Keratinocyte (primary cell): ENCODE measurements around the gene ACSS1. TPM values are rescaled to one million over a fixed set of nuclear protein-coding genes. Genes with fewer than 3 reads are reported as not detected.

Experiments used
- DNase-seq: peaks from one replicate; pipeline ENCODE4 v3.0.0-alpha.2; 2011; ENCODE audit warnings: low read depth, missing footprints, low spot score
- FAIRE-seq: peaks from 2 replicates; lab custom pipeline; 2011; peaks lifted over from hg19 to GRCh38; lab: Jason Lieb, UNC
- H2AFZ ChIP-seq: 2 replicates; pipeline ENCODE4 v1.6.0; 2012; ENCODE audit warnings: low read length, control low read depth, inconsistent platforms; ENCODE audit not compliant: control insufficient read depth
- H3K27ac ChIP-seq: 2 replicates; pipeline ENCODE4 v1.5.1; 2011; ENCODE audit warnings: low read length; ENCODE audit not compliant: control insufficient read depth, insufficient read depth
- H3K27me3 ChIP-seq: 3 replicates; pipeline ENCODE4 v1.6.0; 2011; ENCODE audit warnings: low read length; ENCODE audit not compliant: control insufficient read depth, insufficient read depth; ENCODE audit errors: extremely low read depth
- H3K36me3 ChIP-seq, 2 experiments: 2 replicates in 1 of 2; 3 replicates in 1 of 2; pipeline ENCODE4 v1.5.1; 2011; ENCODE audit warnings: low read length in 2 of 2, mild to moderate bottlenecking in 1 of 2; ENCODE audit not compliant: control insufficient read depth in 2 of 2, insufficient read depth in 2 of 2; ENCODE audit errors: extremely low read depth in 1 of 2
- H3K4me1 ChIP-seq: 3 replicates; pipeline ENCODE4 v1.5.1; 2011; ENCODE audit warnings: low read length; ENCODE audit not compliant: control insufficient read depth, insufficient read depth; ENCODE audit errors: extremely low read depth
- H3K4me2 ChIP-seq: 3 replicates; pipeline ENCODE4 v1.6.0; 2011; ENCODE audit warnings: low read depth, low read length; ENCODE audit not compliant: control insufficient read depth, insufficient read depth; ENCODE audit errors: extremely low read depth
- H3K4me3 ChIP-seq, 3 experiments: fragments of 200-600 bp in 1 of 3; sonication (generic) in 1 of 3; 2 replicates in 2 of 3; 3 replicates in 1 of 3; pipeline ENCODE4 v1.5.1; 2011 to 2016; ENCODE audit warnings: low read length in 3 of 3, mild to moderate bottlenecking in 3 of 3, control low read depth in 2 of 3, inconsistent platforms in 1 of 3, low read depth in 1 of 3, mixed read lengths in 1 of 3, mixed run types in 1 of 3, moderate library complexity in 1 of 3; ENCODE audit not compliant: control insufficient read depth in 2 of 3, insufficient read depth in 2 of 3; ENCODE audit errors: extremely low read depth in 1 of 3
- H3K79me2 ChIP-seq: 2 replicates; pipeline ENCODE4 v1.6.0; 2012; ENCODE audit warnings: low read length; ENCODE audit not compliant: control insufficient read depth, insufficient read depth
- H3K9ac ChIP-seq: 3 replicates; pipeline ENCODE4 v1.6.0; 2011; ENCODE audit warnings: low read length; ENCODE audit not compliant: control insufficient read depth, insufficient read depth; ENCODE audit errors: extremely low read depth
- H3K9me1 ChIP-seq: 3 replicates; pipeline ENCODE4 v1.6.0; 2011; ENCODE audit warnings: low read length; ENCODE audit not compliant: control insufficient read depth, insufficient read depth; ENCODE audit errors: extremely low read depth
- H3K9me3 ChIP-seq: 2 replicates; pipeline ENCODE4 v1.5.1; 2012; ENCODE audit warnings: low read depth, low read length; ENCODE audit not compliant: control insufficient read depth
- H4K20me1 ChIP-seq: 3 replicates; pipeline ENCODE4 v1.6.0; 2011; ENCODE audit warnings: low read length; ENCODE audit not compliant: control insufficient read depth, insufficient read depth; ENCODE audit errors: extremely low read depth
- EZH2 ChIP-seq: IDR thresholded peaks from one replicate; pipeline ENCODE4 v1.6.1; 2012; ENCODE audit warnings: inconsistent platforms, mild to moderate bottlenecking, low read length, moderate library complexity
- dilution Hi-C: fragments of 300-500 bp; cut with MboI; formaldehyde crosslinking; loops from one replicate; pipeline ENCODE4 v1.7.0; 2020; ENCODE audit warnings: low sequenced_read_pairs; ENCODE audit not compliant: extremely low pct_ligation_motif_present
- polyA plus RNA-seq, 5 experiments: library from polyadenylated mRNA; depleted of rRNA in 3 of 5; stranded (reverse) in 3 of 5; stranded (forward) in 1 of 5; unstranded in 1 of 5; fragments of >200 nt; gene quantifications; 1 replicate in 1 of 5; 2 replicates in 3 of 5; 3 replicates in 1 of 5; pipeline versions ENCODE4 v1.2.1 to v1.2.3, GENCODE V29; 2011 to 2012; ENCODE audit warnings: missing spikeins in 2 of 5, low read depth in 1 of 5, low replicate concordance in 1 of 5
- TF ChIP-seq, protein P1 (sequence below), 3 experiments: IDR thresholded peaks in 1 of 3; conservative IDR thresholded peaks in 1 of 3; optimal IDR thresholded peaks in 1 of 3; 2 replicates in 2 of 3; 3 replicates in 1 of 3; pipeline versions ENCODE3 to v1.5.1; 2011; ENCODE audit warnings: low read length in 3 of 3, mild to moderate bottlenecking in 3 of 3, moderate library complexity in 2 of 3, control low read depth in 1 of 3, inconsistent platforms in 1 of 3; ENCODE audit not compliant: insufficient read depth in 2 of 3; ENCODE audit errors: extremely low read depth in 1 of 3

Gene ACSS1
- polyA plus RNA-seq, 1 donor (not counting 4 experiments of a cell fraction or from before 2014, with no cell fraction given) = 1.5 TPM

DNA sequence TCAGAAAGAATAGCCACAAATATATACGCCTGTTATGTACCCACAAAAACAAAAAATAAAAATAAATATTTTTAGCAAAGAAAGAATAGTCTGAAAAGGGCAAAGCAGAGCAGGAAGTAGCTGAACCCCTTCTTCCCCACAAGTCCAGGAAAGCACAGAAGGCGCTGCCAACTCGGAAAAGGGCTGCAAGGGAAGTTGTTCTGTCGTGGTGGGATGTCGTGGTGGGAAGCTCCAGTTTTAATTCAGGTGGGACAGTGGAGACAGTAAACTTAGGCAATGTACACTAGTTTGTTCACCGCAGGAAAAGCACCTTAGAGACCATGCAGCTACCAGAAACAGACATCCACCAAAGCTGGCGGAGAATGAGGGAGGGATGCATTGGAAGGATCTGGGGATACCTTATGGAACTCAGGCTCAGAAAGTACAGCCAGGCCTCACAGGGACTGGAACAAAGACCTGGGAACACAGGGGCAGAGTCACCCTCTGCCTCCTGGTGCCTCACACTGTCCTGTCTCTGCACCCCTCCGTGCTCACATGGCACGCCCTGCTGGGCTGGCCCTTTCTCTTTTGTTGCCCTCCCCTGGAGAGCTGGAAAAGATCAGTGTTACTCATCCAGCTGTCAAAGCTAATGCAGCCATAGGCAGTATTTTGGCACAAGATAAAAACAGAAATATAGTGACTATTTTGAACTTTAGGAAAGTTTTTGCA, 62.0 kb downstream of the ACSS1 start:
- Histone ChIP-seq H3K4me2 (no peak overlapping the region), H3K36me3 (no peaks in the 10 kb centered on the region), H3K4me3 (no peak overlapping the region), H3K9ac (no peak overlapping the region), H3K4me1 (peaks cover 39% of the 10 kb centered on the region), H3K27ac (no peak overlapping the region), H4K20me1 (no peaks in the 10 kb centered on the region), H3K9me3 (no peaks in the 10 kb centered on the region), H3K79me2 (peaks cover 8% of the 10 kb centered on the region), H3K9me1 (no peaks in the 10 kb centered on the region), H3K27me3 (peaks cover 7% of the 10 kb centered on the region), H2AFZ (no peak overlapping the region)
- FAIRE-seq = no peak
- dilution Hi-C loops = no loop called here
- TF ChIP-seq, protein P1, sequence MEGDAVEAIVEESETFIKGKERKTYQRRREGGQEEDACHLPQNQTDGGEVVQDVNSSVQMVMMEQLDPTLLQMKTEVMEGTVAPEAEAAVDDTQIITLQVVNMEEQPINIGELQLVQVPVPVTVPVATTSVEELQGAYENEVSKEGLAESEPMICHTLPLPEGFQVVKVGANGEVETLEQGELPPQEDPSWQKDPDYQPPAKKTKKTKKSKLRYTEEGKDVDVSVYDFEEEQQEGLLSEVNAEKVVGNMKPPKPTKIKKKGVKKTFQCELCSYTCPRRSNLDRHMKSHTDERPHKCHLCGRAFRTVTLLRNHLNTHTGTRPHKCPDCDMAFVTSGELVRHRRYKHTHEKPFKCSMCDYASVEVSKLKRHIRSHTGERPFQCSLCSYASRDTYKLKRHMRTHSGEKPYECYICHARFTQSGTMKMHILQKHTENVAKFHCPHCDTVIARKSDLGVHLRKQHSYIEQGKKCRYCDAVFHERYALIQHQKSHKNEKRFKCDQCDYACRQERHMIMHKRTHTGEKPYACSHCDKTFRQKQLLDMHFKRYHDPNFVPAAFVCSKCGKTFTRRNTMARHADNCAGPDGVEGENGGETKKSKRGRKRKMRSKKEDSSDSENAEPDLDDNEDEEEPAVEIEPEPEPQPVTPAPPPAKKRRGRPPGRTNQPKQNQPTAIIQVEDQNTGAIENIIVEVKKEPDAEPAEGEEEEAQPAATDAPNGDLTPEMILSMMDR (optimal IDR thresholded peaks at IDR 0.05 in 1 of 3, IDR thresholded peaks at IDR 0.05 in 1 of 3, conservative IDR thresholded peaks at IDR 0.05 in 1 of 3; ENCODE audit: extremely low read depth in 1 of 3, insufficient read depth in 2 of 3, low read length in 3 of 3) = no peak
- TF ChIP-seq EZH2 = no peak
- DNase-seq = no peak

DNA sequence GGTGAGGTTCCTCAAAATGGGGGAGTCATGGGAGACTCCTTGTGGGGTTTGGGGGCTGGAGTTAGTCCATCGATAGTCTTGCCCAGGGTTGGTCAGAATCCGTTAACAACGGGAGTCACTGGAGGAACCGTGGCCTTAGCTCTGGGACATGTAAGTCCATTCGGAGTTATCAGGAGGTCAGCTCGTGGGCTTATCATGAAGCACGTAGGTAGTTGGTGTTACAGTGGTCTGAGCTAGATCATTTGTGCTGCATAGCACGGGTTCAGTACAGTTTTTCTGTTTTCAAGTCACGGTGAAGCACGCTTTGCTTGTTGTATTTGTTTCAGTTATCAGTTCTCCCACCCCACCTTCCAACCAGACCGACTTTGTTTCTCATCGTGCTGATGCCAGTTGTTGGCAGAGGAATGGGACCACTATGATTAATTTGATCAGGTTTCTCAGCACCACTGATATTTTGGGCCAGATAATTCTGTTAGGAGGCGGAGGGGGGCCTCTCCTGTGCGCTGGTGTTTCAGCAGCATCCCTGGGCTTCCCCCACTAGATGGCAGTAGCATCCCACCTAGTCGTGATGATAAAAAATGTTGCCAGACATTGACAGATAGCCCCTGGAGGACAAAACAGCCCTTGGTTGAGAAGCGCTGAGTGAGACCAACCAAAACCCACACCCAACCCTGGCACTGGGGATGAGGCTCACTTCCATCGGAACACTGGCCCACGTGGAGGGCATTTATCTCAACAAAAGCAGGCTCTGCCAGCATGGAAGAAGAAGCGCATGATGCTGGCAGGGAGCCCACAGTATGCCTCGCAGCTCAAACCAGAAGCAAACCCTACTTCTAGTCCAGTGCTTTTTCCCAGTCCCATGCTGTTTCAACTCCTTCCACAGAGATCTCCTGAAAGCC, 63.2 kb downstream of the ACSS1 start:
- H3K9me1 ChIP-seq = no peaks in the 10 kb centered on the region
- dilution Hi-C loops = no loop called here
- DNase-seq (peak; percentile 46), FAIRE-seq (peak; percentile 79)
- H3K9me3 ChIP-seq = no peaks in the 10 kb centered on the region
- peaks cover 11% of the 10 kb centered on the region for H3K79me2 ChIP-seq
- no peaks in the 10 kb centered on the region for H4K20me1 ChIP-seq
- H2AFZ ChIP-seq = no peak overlapping the region
- no peak for TF ChIP-seq EZH2
- TF ChIP-seq, protein P1 (optimal IDR thresholded peaks at IDR 0.05 in 1 of 3, IDR thresholded peaks at IDR 0.05 in 1 of 3, conservative IDR thresholded peaks at IDR 0.05 in 1 of 3; ENCODE audit: extremely low read depth in 1 of 3, insufficient read depth in 2 of 3, low read length in 3 of 3) = peak; percentile 90 to 96 (median 92)
- H3K4me2 ChIP-seq = no peak overlapping the region
- no peaks in the 10 kb centered on the region for H3K36me3 ChIP-seq
- no peak overlapping the region for H3K27ac ChIP-seq
- peaks cover 30% of the 10 kb centered on the region for H3K4me1 ChIP-seq
- peaks cover 7% of the 10 kb centered on the region for H3K27me3 ChIP-seq
- no peak overlapping the region for H3K9ac ChIP-seq
- H3K4me3 ChIP-seq = no peak overlapping the region
